ENCODE measurements around the gene CTDP1. TPM values are rescaled to one million over a fixed set of nuclear protein-coding genes. Genes with fewer than 3 reads are reported as not detected.

The CTDP1 gene
- total RNA-seq, 4 donors from 2014 or later = 16.7 to 25.3 (median 21.6) TPM

- no peak for ATAC-seq
- Histone ChIP-seq H3K27ac (no peak overlapping the region), H3K9me3 (no peaks in the 10 kb centered on the region), H3K4me3 (no peak overlapping the region), H3K36me3 (no peaks in the 10 kb centered on the region), H3K27me3 (no peaks in the 10 kb centered on the region), H3K4me1 (no peaks in the 10 kb centered on the region)
- no peak for TF ChIP-seq CTCF (IDR thresholded peaks at IDR 0.05)
- no peak for TF ChIP-seq EP300 (IDR thresholded peaks at IDR 0.05)
- no peak for TF ChIP-seq POLR2AphosphoS5 (IDR thresholded peaks at IDR 0.05)
- TF ChIP-seq POLR2A (IDR thresholded peaks at IDR 0.05) = no peak
These were observed 11.4 kb upstream of the CTDP1 start for GRCh38 chr18:79668203-79668602.

- no peak overlapping the region for H3K27ac ChIP-seq
- WGBS, 2 donors (ENCODE audit: low coverage in 1 of 2) = 80 to 90% methylated on average over 4 to 12 of the region's 19 CpGs
- no peaks in the 10 kb centered on the region for H3K27me3 ChIP-seq
- TF ChIP-seq CTCF (IDR thresholded peaks at IDR 0.05) (no peak), POLR2A (IDR thresholded peaks at IDR 0.05) (no peak), EP300 (IDR thresholded peaks at IDR 0.05) (no peak), POLR2AphosphoS5 (IDR thresholded peaks at IDR 0.05) (no peak)
- no peak for ATAC-seq
- peaks cover 0 to 19% (median 5%) of the 10 kb centered on the region in 3 donors for H3K4me1 ChIP-seq
- H3K4me3 ChIP-seq = no peak overlapping the region
- H3K9me3 ChIP-seq = no peaks in the 10 kb centered on the region
- H3K36me3 ChIP-seq = peaks cover 0 to 7% of the 10 kb centered on the region in 2 donors
These were observed 6.9 kb upstream of the CTDP1 start for GRCh38 chr18:79672490-79673276.

- no peak for TF ChIP-seq POLR2A (IDR thresholded peaks at IDR 0.05)
- TF ChIP-seq CTCF (IDR thresholded peaks at IDR 0.05) = no peak
- no peak for TF ChIP-seq POLR2AphosphoS5 (IDR thresholded peaks at IDR 0.05)
- no peak for TF ChIP-seq EP300 (IDR thresholded peaks at IDR 0.05)
These were observed 2.4 kb upstream of the CTDP1 start for GRCh38 chr18:79677221-79677620.

GRCh38 chr18:79677840-79678239 is 1.8 kb upstream of the CTDP1 start:
- no peaks in the 10 kb centered on the region for H3K9me3 ChIP-seq
- peaks cover 0 to 57% (median 24%) of the 10 kb centered on the region in 3 donors for H3K4me1 ChIP-seq
- ATAC-seq = no peak
- peak overlapping the region in 1 of 4 donors; percentile 98 for H3K27ac ChIP-seq
- H3K27me3 ChIP-seq = no peaks in the 10 kb centered on the region
- peak overlapping the region in 1 of 2 donors; percentile 70 for H3K4me3 ChIP-seq
- TF ChIP-seq POLR2A (IDR thresholded peaks at IDR 0.05) (no peak), CTCF (IDR thresholded peaks at IDR 0.05) (no peak), EP300 (IDR thresholded peaks at IDR 0.05) (no peak), POLR2AphosphoS5 (IDR thresholded peaks at IDR 0.05) (no peak)
- H3K36me3 ChIP-seq = peaks cover 0 to 17% of the 10 kb centered on the region in 2 donors
- 94 to 96% methylated on average over 4 to 5 of the region's 9 CpGs for WGBS, 2 donors (ENCODE audit: low coverage in 1 of 2)

More at GRCh38 chr18:79677221-79677620, 2.4 kb upstream of the CTDP1 start:
- 67 to 96% methylated on average over 4 to 5 of the region's 6 CpGs for WGBS, 2 donors (ENCODE audit: low coverage in 1 of 2)
- no peak overlapping the region for H3K27ac ChIP-seq
- H3K36me3 ChIP-seq = peaks cover 0 to 15% of the 10 kb centered on the region in 2 donors
- no peak overlapping the region for H3K4me3 ChIP-seq
- no peak for ATAC-seq
- H3K27me3 ChIP-seq = no peaks in the 10 kb centered on the region
- H3K9me3 ChIP-seq = no peaks in the 10 kb centered on the region
- H3K4me1 ChIP-seq = peaks cover 0 to 51% (median 24%) of the 10 kb centered on the region in 3 donors

Measured in gastroesophageal sphincter (tissue), 4 donors.